Small intestine (tissue), 7 donors: ENCODE results near the gene TMEM63B. TPM values are rescaled to one million over a fixed set of nuclear protein-coding genes. Genes with fewer than 3 reads are reported as not detected.
"Not testable (repeated sequence)": the region's sequence is repeated elsewhere in the genome, so short reads cannot be mapped to it uniquely, and the experiment has no call there.

Source experiments
- DNase-seq, 2 donors: peaks; one replicate each; pipeline versions ENCODE4 v3.0.0 to v3.0.0-alpha.2; 2013
- FAIRE-seq: peaks from 2 replicates; lab custom pipeline; 2012; peaks lifted over from hg19 to GRCh38; lab: Jason Lieb, UNC
- H3K27ac ChIP-seq, 3 donors: one replicate each; pipeline ENCODE4 v1.5.1; 2013; ENCODE audit warnings: low read length in 2 of 3, mild to moderate bottlenecking in 2 of 3, control low read depth in 1 of 3, inconsistent platforms in 1 of 3, low read depth in 1 of 3, moderate library complexity in 1 of 3
- H3K27me3 ChIP-seq, 3 donors: one replicate each; pipeline ENCODE4 v1.6.1; 2013; ENCODE audit warnings: low read length in 3 of 3, inconsistent platforms in 1 of 3; ENCODE audit not compliant: control insufficient read depth in 3 of 3, insufficient read depth in 3 of 3
- H3K36me3 ChIP-seq, 3 donors: one replicate each; pipeline ENCODE4 v1.6.1; 2013; ENCODE audit warnings: low read length in 3 of 3, inconsistent platforms in 1 of 3, low read depth in 1 of 3, mild to moderate bottlenecking in 1 of 3, moderate library complexity in 1 of 3; ENCODE audit not compliant: control insufficient read depth in 3 of 3, insufficient read depth in 2 of 3
- H3K4me1 ChIP-seq, 3 donors: one replicate each; pipeline ENCODE4 v1.6.1; 2013; ENCODE audit warnings: low read length in 2 of 3, inconsistent platforms in 1 of 3, low read depth in 1 of 3, mild to moderate bottlenecking in 1 of 3, moderate library complexity in 1 of 3; ENCODE audit not compliant: control insufficient read depth in 3 of 3, insufficient read depth in 2 of 3
- H3K4me3 ChIP-seq, 3 donors: one replicate each; pipeline ENCODE4 v1.5.1; 2013; ENCODE audit warnings: low read length in 3 of 3, control low read depth in 1 of 3, inconsistent platforms in 1 of 3, low read depth in 1 of 3, mild to moderate bottlenecking in 1 of 3, moderate library complexity in 1 of 3
- H3K9me3 ChIP-seq, 2 donors: one replicate each; pipeline ENCODE4 v1.6.1; 2013; ENCODE audit warnings: low read depth in 1 of 2, low read length in 1 of 2; ENCODE audit not compliant: control insufficient read depth in 2 of 2, insufficient read depth in 1 of 2
- WGBS, 3 donors: extraction: QIAGEN DNeasy Blood & Tissue Kit; methylation state at CpG; one replicate each; pipeline ENCODE4 v1.1.7; 2013; 5-methylcytosine and 5-hydroxymethylcytosine counted together
- polyA plus RNA-seq, 4 donors: library from polyadenylated mRNA; stranded (reverse) in 3 of 4; unstranded in 1 of 4; fragments of 200-250 nt in 3 of 4; fragments of 120-200 nt in 1 of 4; gene quantifications; one replicate each; pipeline versions ENCODE4 v1.2.1 to v1.2.3, GENCODE V29; 2013
- donor health status: healthy with polysubstance abuse.
- donor health status: control.
- donor health status: control.
- donor health status: Bipolar disorder and iron deficiency.
- donor health status: healthy.

The TMEM63B gene
- polyA plus RNA-seq, 4 donors = 13.2 to 33.9 (median 25.6) TPM

DNA sequence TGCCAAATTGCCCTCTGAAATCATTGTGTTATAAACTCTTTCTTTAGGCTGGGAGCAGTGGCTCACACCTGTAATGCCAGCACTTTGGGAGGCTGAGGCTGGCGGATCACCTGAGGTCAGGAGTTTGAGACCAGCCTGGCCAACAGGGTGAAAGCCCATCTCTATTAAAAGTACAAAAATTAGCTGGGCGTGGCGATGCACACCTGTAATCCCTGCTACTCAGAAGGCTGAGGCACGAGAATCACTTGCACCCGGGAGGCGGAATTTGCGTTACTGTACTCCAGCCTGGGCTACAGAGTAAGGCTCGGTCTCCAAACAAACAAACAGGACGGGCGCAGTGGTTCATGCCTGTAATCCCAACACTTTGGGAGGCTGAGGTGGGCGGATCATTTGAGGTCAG is 69.0 kb downstream of the TMEM63B start:
- H3K36me3 ChIP-seq, H3K9me3 ChIP-seq, H3K27ac ChIP-seq, H3K27me3 ChIP-seq, DNase-seq, H3K4me3 ChIP-seq, H3K4me1 ChIP-seq, FAIRE-seq: not testable (repeated sequence)
- 68 to 84% (median 79%) methylated on average over 11 of the region's 11 CpGs for WGBS, 3 donors

DNA sequence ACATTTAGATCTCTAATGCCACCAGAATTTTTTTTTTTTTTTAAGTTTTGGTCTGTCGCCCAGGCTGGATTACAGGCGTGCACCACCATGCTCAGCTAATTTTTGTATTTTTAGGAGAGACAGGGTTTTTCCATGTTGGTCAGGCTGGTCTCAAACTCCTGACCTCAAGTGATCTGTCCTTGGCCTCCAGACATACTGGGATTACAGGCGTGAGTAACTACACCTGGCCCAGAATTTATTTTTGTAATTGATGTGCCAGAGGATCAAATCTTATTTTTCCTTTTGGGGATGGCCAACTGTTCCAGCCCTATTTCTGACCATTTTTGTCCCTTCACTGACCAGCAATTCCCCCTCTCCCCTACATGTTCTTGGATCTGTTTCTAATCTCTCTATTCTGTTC is 71.3 kb downstream of the TMEM63B start:
- 82 to 89% (median 85%) methylated on average over 3 of the region's 3 CpGs for WGBS, 3 donors

DNA sequence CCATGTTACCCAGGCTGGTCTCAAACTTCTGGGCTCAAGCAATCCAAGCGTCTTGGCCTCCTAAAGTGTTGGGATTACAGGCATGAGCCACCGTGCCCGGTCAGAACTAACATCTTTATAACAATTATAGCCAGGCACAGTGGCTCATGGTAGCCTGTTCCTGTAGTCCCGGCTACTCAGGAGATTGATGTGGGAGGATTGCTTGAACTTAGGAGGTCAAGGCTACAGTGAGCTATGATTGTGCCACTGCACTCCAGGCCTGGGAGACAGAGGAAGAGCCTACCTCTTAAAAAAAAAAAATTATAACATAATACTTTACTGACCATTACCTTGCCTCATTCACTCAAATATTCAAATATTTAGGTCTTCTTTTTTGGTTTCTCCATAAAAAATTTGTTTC is 72.5 kb downstream of the TMEM63B start:
- no peaks in the 10 kb centered on the region for H3K27me3 ChIP-seq
- no peak overlapping the region for H3K4me3 ChIP-seq
- no peaks in the 10 kb centered on the region for H3K36me3 ChIP-seq
- H3K4me1 ChIP-seq = peaks cover 0 to 20% (median 0%) of the 10 kb centered on the region in 3 donors
- H3K27ac ChIP-seq = no peak overlapping the region
- FAIRE-seq (no peak), DNase-seq (no peak)
- no peaks in the 10 kb centered on the region for H3K9me3 ChIP-seq
- 88 to 93% (median 90%) methylated on average over 4 of the region's 4 CpGs for WGBS, 3 donors

More for the DNA sequence above, 71.3 kb downstream of the TMEM63B start:
- H3K4me3 ChIP-seq = no peak overlapping the region
- H3K9me3 ChIP-seq = no peaks in the 10 kb centered on the region
- H3K36me3 ChIP-seq = no peaks in the 10 kb centered on the region
- H3K27me3 ChIP-seq = no peaks in the 10 kb centered on the region
- peaks cover 0 to 20% (median 0%) of the 10 kb centered on the region in 3 donors for H3K4me1 ChIP-seq
- no peak overlapping the region for H3K27ac ChIP-seq
- FAIRE-seq = no peak
- no peak for DNase-seq

DNA sequence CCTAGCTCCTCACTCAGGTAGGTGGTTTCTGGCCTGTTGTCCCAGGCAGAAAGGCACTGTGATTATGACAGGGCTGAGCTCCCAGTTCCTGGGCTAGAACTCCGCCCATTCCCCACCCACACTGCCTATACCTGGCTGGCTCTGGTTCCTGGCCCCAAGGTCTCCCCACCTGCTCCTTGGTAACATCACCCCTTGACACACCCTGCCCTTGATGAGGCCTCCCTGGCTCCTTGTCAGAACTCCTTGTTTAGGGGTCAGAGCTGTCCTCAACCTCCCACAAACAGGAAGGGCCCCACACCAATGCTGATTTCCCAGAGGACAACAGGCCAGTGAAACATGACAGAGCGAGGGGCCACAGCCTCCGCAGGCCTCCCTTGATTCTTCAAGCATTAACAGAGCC is 73.8 kb downstream of the TMEM63B start:
- Histone ChIP-seq H3K4me3 (no peak overlapping the region), H3K36me3 (no peaks in the 10 kb centered on the region), H3K4me1 (peaks cover 0 to 20% (median 0%) of the 10 kb centered on the region in 3 donors), H3K9me3 (no peaks in the 10 kb centered on the region), H3K27ac (peak overlapping the region in 1 of 3 donors; percentile 23), H3K27me3 (no peaks in the 10 kb centered on the region)
- DNase-seq (peak; percentile 69 to 87), FAIRE-seq (no peak)
- 55 to 75% (median 74%) methylated on average over 3 of the region's 3 CpGs for WGBS, 3 donors

DNA sequence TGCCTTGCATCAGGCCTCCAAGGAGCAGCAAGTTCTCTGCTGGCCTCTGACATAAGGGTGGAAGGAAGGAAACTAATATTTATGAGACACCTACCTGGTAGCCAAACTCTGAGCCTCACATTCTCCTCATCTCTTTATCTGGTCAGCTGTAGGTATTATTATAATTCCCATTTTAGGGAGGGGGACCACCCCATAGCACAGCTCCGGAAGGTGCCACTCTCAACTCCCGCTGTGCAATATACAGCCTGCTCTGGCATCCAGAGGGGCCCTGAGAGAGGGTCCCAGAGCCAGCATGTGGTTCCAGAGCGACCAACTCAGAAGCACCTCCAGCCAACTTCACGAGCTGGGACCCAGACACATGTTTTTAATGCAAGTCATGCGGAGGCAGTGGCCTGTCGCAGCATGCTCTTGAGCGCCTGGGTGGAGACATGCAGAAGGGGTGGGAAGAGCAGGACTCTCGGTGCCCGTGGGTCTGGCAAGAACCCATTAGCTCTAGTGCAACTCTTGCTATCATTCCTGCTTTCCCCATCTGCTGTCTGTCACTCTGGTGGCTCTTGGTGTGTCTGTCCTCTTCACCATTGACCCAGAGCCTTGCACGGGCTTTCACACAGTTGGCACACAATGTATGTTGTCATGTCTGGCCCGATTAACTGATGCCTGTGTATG is 74.4 kb downstream of the TMEM63B start:
- 80 to 87% (median 87%) methylated on average over 11 of the region's 11 CpGs for WGBS, 3 donors
- DNase-seq = no peak
- peak overlapping the region in 1 of 3 donors; percentile 23 for H3K27ac ChIP-seq
- H3K27me3 ChIP-seq = no peaks in the 10 kb centered on the region
- no peak for FAIRE-seq
- H3K36me3 ChIP-seq = no peaks in the 10 kb centered on the region
- H3K4me3 ChIP-seq = no peak overlapping the region
- H3K9me3 ChIP-seq = no peaks in the 10 kb centered on the region
- H3K4me1 ChIP-seq = peaks cover 0 to 20% (median 0%) of the 10 kb centered on the region in 3 donors

- Histone ChIP-seq H3K4me1 (peaks cover 0 to 20% (median 0%) of the 10 kb centered on the region in 3 donors), H3K9me3 (no peaks in the 10 kb centered on the region), H3K4me3 (no peak overlapping the region), H3K27ac (no peak overlapping the region), H3K27me3 (no peaks in the 10 kb centered on the region), H3K36me3 (no peaks in the 10 kb centered on the region)
- DNase-seq (no peak), FAIRE-seq (no peak)
- WGBS, 3 donors = 82 to 85% (median 84%) methylated on average over 4 of the region's 4 CpGs
Observed at GRCh38 chr6:44202332-44202971, 75.1 kb downstream of the TMEM63B start.

- Histone ChIP-seq H3K9me3 (no peaks in the 10 kb centered on the region), H3K4me1 (peaks cover 0 to 20% (median 0%) of the 10 kb centered on the region in 3 donors), H3K27ac (peak overlapping the region in 2 of 3 donors; percentile 24 to 28), H3K27me3 (no peaks in the 10 kb centered on the region), H3K4me3 (no peak overlapping the region), H3K36me3 (no peaks in the 10 kb centered on the region)
- DNase-seq (peak; percentile 62 to 66), FAIRE-seq (no peak)
- WGBS, 3 donors = 80 to 87% (median 80%) methylated on average over 11 of the region's 11 CpGs
Observed at GRCh38 chr6:44202972-44203750, 75.8 kb downstream of the TMEM63B start.

GRCh38 chr6:44203955-44204354 is 76.6 kb downstream of the TMEM63B start:
- Histone ChIP-seq H3K4me1 (peaks cover 0 to 20% (median 0%) of the 10 kb centered on the region in 3 donors), H3K27me3 (no peaks in the 10 kb centered on the region), H3K36me3 (no peaks in the 10 kb centered on the region), H3K9me3 (no peaks in the 10 kb centered on the region), H3K4me3 (no peak overlapping the region), H3K27ac (no peak overlapping the region)
- DNase-seq = peak in 1 of 2 donors; percentile 26
- FAIRE-seq = no peak
- WGBS, 3 donors = 64 to 82% (median 73%) methylated on average over 6 of the region's 6 CpGs
